PC-9 (cell line): Measurements from ENCODE around the gene S100A7. TPM values are rescaled to one million over a fixed set of nuclear protein-coding genes. Genes with fewer than 3 reads are reported as not detected.
A peak's percentile ranks its signal among the peaks of the same experiment; 100 is the strongest.

Experiments
- BruUV-seq: library from RNA; stranded (reverse); fragments of 400-500 nt; replicated peaks from 2 replicates; lab custom pipeline; 2021; lab: Mats Ljungman, UMichigan
- CTCF ChIA-PET: fragments of 300-600 bp; sonication (Branson Sonifier 250); formaldehyde crosslinking; loops from one replicate; lab custom pipeline; 2022; ENCODE audit warnings: antibody characterized with exemption; lab: Charles Lee
- POLR2A ChIA-PET: fragments of 300-600 bp; sonication (Branson Sonifier 250); formaldehyde crosslinking; loops from one replicate; lab custom pipeline; 2022; ENCODE audit warnings: antibody characterized with exemption; ENCODE audit not compliant: unreplicated experiment; lab: Charles Lee
- DNase-seq, 2 experiments: peaks; one replicate each; pipeline versions ENCODE4 v3.0.0 to v3.0.0-alpha.2; 2015 to 2022; ENCODE audit warnings: mixed read lengths in 1 of 2
- H2AFZ ChIP-seq: fragments of 200-600 bp; sonication (generic); 2 replicates; pipeline ENCODE4 v1.8.1; 2017; ENCODE audit warnings: antibody characterized with exemption
- H3F3A ChIP-seq: fragments of 200-600 bp; sonication (generic); 2 replicates; pipeline ENCODE4 v1.8.1; 2017; ENCODE audit warnings: antibody characterized with exemption, mild to moderate bottlenecking, low read depth; ENCODE audit not compliant: insufficient read depth
- H3K27ac ChIP-seq: fragments of 200-600 bp; sonication (generic); 2 replicates; pipeline ENCODE4 v1.6.1; 2016; ENCODE audit warnings: mixed run types
- H3K27me3 ChIP-seq: fragments of 200-600 bp; sonication (generic); 2 replicates; pipeline ENCODE4 v1.6.1; 2016; ENCODE audit warnings: low read depth, mixed run types; ENCODE audit not compliant: insufficient read depth
- H3K36me3 ChIP-seq: fragments of 200-600 bp; sonication (generic); 2 replicates; pipeline ENCODE4 v1.6.1; 2016; ENCODE audit warnings: low read depth, mixed run types
- H3K4me1 ChIP-seq: fragments of 200-600 bp; sonication (generic); replicated peaks from 2 replicates; pipeline ENCODE4 v1.6.1; 2016; ENCODE audit warnings: mixed run types; ENCODE audit not compliant: insufficient read depth
- H3K4me2 ChIP-seq: fragments of 200-600 bp; sonication (generic); 2 replicates; pipeline ENCODE4 v1.6.1; 2017; ENCODE audit warnings: mixed run types
- H3K4me3 ChIP-seq: fragments of 200-600 bp; sonication (generic); 2 replicates; pipeline ENCODE4 v1.6.1; 2016; ENCODE audit warnings: mixed run types
- H3K79me2 ChIP-seq: fragments of 200-600 bp; sonication (generic); 2 replicates; pipeline ENCODE4 v1.6.1; 2017; ENCODE audit warnings: low read depth, mixed run types
- H3K9me2 ChIP-seq: fragments of 200-600 bp; sonication (generic); 2 replicates; pipeline ENCODE4 v1.8.1; 2017; ENCODE audit warnings: mild to moderate bottlenecking; ENCODE audit not compliant: insufficient read depth
- H3K9me3 ChIP-seq: fragments of 200-600 bp; sonication (generic); 2 replicates; pipeline ENCODE4 v1.8.1; 2016; ENCODE audit warnings: low read depth; ENCODE audit not compliant: insufficient read depth
- H4K20me1 ChIP-seq: fragments of 200-600 bp; sonication (generic); 2 replicates; pipeline ENCODE4 v1.8.1; 2017; ENCODE audit not compliant: insufficient read depth
- EZH2 ChIP-seq: fragments of 200-600 bp; sonication (generic); IDR thresholded peaks from 2 replicates; pipeline ENCODE4 v1.8.0; 2017; ENCODE audit warnings: antibody characterized with exemption, low read depth
- intact Hi-C: fragments of 100-400 bp; cut with micrococcal nuclease; formaldehyde crosslinking; loops from one replicate; pipeline ENCODE4 v1.10.0; 2022; ENCODE audit not compliant: unreplicated experiment
- total RNA-seq: library from RNA; stranded (reverse); gene quantifications from 2 replicates; pipeline ENCODE4 v1.2.3, GENCODE V29; 2021
- TF ChIP-seq, protein P1 (sequence below): fragments of 200-600 bp; sonication (generic); conservative IDR thresholded peaks from 2 replicates; pipeline ENCODE4 v1.6.1; 2017; ENCODE audit warnings: mixed run types, antibody characterized with exemption, mild to moderate bottlenecking, moderate library complexity

S100A7 gene
- total RNA-seq, 1 experiment from 2014 or later: not detected

DNA sequence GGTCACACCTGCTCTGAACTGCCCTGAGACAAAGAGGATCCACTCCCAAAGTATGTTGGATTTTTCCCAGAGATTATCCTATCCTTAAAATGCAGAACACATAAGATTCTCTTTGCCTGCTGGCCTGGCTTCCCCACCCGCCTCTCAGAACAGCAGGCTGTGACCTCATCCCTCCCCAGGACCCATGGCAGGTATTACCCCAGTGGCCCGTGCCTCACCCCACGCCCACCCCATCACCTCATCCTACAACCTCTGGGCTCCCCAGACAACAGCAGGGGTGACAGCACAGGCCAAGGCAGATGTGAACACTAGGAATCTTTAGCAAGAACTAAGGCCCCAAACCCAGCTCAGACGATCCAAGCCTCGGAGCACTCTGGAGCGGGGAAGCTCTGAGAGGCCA is 35.1 kb upstream of the S100A7 start:
- intact Hi-C loops: loop anchor here (1.0 kb wide), 1 partner anchor 142 kb away; no protein-coding TSS in a partner anchor
- no TSS peak for BruUV-seq
- no peaks in the 10 kb centered on the region for H3K36me3 ChIP-seq
- H3K27ac ChIP-seq: no peak overlapping the region
- no peaks in the 10 kb centered on the region for H3K9me2 ChIP-seq
- H2AFZ ChIP-seq: no peak overlapping the region
- peaks cover 16% of the 10 kb centered on the region for H3K4me1 ChIP-seq
- POLR2A ChIA-PET: no interaction called here
- DNase-seq: no peak
- CTCF ChIA-PET: interaction anchor here (0.6 to 1.7 kb wide), 4 partner anchors 19 to 478 kb away, joined by 3 to 9 read pairs (median 4); no protein-coding TSS in a partner anchor
- H3K9me3 ChIP-seq: no peaks in the 10 kb centered on the region
- H3K79me2 ChIP-seq: no peaks in the 10 kb centered on the region
- no peak overlapping the region for H3K4me3 ChIP-seq
- peaks cover 18% of the 10 kb centered on the region for H3F3A ChIP-seq
- TF ChIP-seq EZH2: no peak
- TF ChIP-seq, protein P1, sequence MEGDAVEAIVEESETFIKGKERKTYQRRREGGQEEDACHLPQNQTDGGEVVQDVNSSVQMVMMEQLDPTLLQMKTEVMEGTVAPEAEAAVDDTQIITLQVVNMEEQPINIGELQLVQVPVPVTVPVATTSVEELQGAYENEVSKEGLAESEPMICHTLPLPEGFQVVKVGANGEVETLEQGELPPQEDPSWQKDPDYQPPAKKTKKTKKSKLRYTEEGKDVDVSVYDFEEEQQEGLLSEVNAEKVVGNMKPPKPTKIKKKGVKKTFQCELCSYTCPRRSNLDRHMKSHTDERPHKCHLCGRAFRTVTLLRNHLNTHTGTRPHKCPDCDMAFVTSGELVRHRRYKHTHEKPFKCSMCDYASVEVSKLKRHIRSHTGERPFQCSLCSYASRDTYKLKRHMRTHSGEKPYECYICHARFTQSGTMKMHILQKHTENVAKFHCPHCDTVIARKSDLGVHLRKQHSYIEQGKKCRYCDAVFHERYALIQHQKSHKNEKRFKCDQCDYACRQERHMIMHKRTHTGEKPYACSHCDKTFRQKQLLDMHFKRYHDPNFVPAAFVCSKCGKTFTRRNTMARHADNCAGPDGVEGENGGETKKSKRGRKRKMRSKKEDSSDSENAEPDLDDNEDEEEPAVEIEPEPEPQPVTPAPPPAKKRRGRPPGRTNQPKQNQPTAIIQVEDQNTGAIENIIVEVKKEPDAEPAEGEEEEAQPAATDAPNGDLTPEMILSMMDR: no peak
- no peak overlapping the region for H3K4me2 ChIP-seq
- H4K20me1 ChIP-seq: no peaks in the 10 kb centered on the region
- no peaks in the 10 kb centered on the region for H3K27me3 ChIP-seq

DNA sequence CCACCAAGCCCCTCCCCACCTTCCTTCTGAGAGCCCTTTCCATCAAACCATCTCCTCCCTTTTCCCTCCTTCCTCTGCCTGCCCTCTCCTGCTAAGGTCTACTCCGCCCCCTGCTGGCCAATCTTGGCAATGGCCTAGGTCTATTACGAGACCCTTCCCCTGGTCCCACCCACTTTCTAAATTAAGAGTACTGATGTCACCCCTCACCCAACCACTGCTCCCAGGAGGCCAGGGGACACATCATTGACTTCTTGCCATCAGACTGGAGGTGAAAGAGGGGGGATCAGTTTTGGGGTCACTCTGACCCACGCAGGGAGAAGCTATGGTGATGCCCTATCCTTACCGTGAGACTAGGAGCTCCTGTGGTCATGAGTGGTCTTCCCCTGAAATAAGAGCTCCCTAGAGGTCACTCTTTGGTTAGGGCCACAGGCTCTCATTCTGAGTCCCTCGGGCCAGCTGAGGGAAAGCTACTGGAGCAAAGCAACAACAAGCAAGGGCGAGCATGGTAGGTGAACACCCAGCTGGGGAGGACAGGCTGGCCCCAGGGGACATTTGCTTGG is 34.6 kb upstream of the S100A7 start:
- DNase-seq: peak in 1 of 2 experiments; percentile 72
- Histone ChIP-seq H3K27ac (no peak overlapping the region), H3K36me3 (no peaks in the 10 kb centered on the region), H3F3A (peaks cover 23% of the 10 kb centered on the region), H4K20me1 (no peaks in the 10 kb centered on the region), H3K79me2 (no peaks in the 10 kb centered on the region), H3K9me2 (no peaks in the 10 kb centered on the region), H3K9me3 (no peaks in the 10 kb centered on the region), H3K4me1 (peaks cover 19% of the 10 kb centered on the region), H3K27me3 (no peaks in the 10 kb centered on the region), H3K4me3 (no peak overlapping the region), H3K4me2 (no peak overlapping the region), H2AFZ (no peak overlapping the region)
- TF ChIP-seq, protein P1: peak; percentile 98
- no peak for TF ChIP-seq EZH2
- no TSS peak for BruUV-seq
- intact Hi-C loops: loop anchor here (1.0 kb wide), 1 partner anchor 142 kb away; no protein-coding TSS in a partner anchor
- ChIA-PET CTCF (interaction anchor here (0.6 to 1.7 kb wide), 5 partner anchors 19 to 477 kb away, joined by 3 to 9 read pairs (median 5); partner anchors contain the start of gene S100A9), POLR2A (no interaction called here)

DNA sequence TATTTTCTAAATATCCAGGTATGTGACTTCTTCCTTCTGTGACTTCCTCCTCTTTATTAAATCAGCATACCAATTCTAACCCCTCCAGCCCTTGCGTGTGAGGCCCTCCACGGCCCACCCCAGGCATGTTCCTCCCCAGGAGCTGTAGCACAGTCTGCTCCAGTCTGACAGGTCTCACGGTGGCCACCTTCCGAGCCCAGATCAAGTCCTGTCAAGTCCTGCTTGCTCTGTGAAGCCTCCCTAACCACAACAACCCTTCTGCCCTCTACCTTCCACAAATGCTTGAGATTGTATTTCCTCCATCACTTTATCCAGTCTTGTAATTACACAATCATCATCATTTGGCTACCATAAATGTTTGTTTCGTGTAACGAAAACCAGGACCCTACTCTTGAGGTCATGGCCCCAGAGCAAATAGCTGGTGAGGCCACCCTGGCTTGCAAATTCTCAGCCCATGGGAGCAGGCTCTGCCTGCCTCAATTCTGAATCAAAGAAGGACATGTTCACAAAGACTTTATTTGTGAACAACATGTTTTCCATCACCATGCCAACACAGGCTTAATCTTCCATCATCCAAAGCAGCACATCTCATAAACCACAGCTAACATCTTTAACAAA is 33.0 kb upstream of the S100A7 start:
- Histone ChIP-seq H3K4me3 (no peak overlapping the region), H3K4me1 (peaks cover 22% of the 10 kb centered on the region), H3K9me3 (no peaks in the 10 kb centered on the region), H3K27me3 (no peaks in the 10 kb centered on the region), H2AFZ (no peak overlapping the region), H3K79me2 (no peaks in the 10 kb centered on the region), H3K9me2 (no peaks in the 10 kb centered on the region), H3F3A (peaks cover 34% of the 10 kb centered on the region), H3K4me2 (no peak overlapping the region), H3K27ac (no peak overlapping the region), H3K36me3 (no peaks in the 10 kb centered on the region), H4K20me1 (no peaks in the 10 kb centered on the region)
- no peak for DNase-seq
- no TSS peak for BruUV-seq
- TF ChIP-seq, protein P1: no peak
- no peak for TF ChIP-seq EZH2
- intact Hi-C loops: no loop called here
- ChIA-PET POLR2A (interaction anchor here (0.7 kb wide), 1 partner anchor 127 kb away, joined by 3 read pairs; no protein-coding TSS in a partner anchor), CTCF (interaction anchor here (0.6 kb wide), 1 partner anchor 128 kb away, joined by 7 read pairs; no protein-coding TSS in a partner anchor)
